MM.1S (cell line): ENCODE data around the gene MTA3.

Source experiments
- DNase-seq: peaks from one replicate; pipeline ENCODE4 v3.0.0-alpha.2; 2015
- H2AFZ ChIP-seq: fragments of 300-600 bp; sonication (generic); 2 replicates; pipeline ENCODE4 v1.6.0; 2016; ENCODE audit warnings: antibody characterized with exemption, low read length
- H3F3A ChIP-seq: fragments of 300-600 bp; sonication (generic); 2 replicates; pipeline ENCODE4 v1.6.1; 2016; ENCODE audit warnings: mild to moderate bottlenecking, antibody characterized with exemption, low read length, moderate library complexity, mixed read lengths; ENCODE audit not compliant: insufficient read depth
- H3K27ac ChIP-seq: fragments of 300-600 bp; sonication (generic); 2 replicates; pipeline ENCODE4 v1.5.1; 2016; ENCODE audit warnings: mild to moderate bottlenecking, low read length
- H3K27me3 ChIP-seq: fragments of 300-600 bp; sonication (generic); replicated peaks from 2 replicates; pipeline ENCODE4 v1.6.0; 2016; ENCODE audit warnings: low read length; ENCODE audit not compliant: insufficient read depth
- H3K36me3 ChIP-seq: fragments of 300-600 bp; sonication (generic); replicated peaks from 2 replicates; pipeline ENCODE4 v1.6.1; 2016; ENCODE audit warnings: mild to moderate bottlenecking, low read length, mixed read lengths; ENCODE audit not compliant: insufficient read depth
- H3K4me1 ChIP-seq: fragments of 300-600 bp; sonication (generic); 2 replicates; pipeline ENCODE4 v1.6.1; 2016; ENCODE audit warnings: low read length, mixed read lengths
- H3K4me2 ChIP-seq: fragments of 300-600 bp; sonication (generic); 2 replicates; pipeline ENCODE4 v1.6.0; 2016; ENCODE audit warnings: low read depth, low read length
- H3K4me3 ChIP-seq: fragments of 300-600 bp; sonication (generic); 2 replicates; pipeline ENCODE4 v1.5.1; 2016; ENCODE audit warnings: low read length, mixed read lengths
- H3K79me2 ChIP-seq: fragments of 300-600 bp; sonication (generic); 2 replicates; pipeline ENCODE4 v1.6.1; 2016; ENCODE audit warnings: mixed run types, low read length, mixed read lengths
- H3K9ac ChIP-seq: fragments of 300-600 bp; sonication (generic); 2 replicates; pipeline ENCODE4 v1.6.1; 2016; ENCODE audit warnings: low read length, mixed read lengths
- H3K9me2 ChIP-seq: fragments of 300-600 bp; sonication (generic); replicated peaks from 2 replicates; pipeline ENCODE4 v1.6.1; 2016; ENCODE audit warnings: mild to moderate bottlenecking, low read length, mixed read lengths; ENCODE audit not compliant: insufficient read depth
- H3K9me3 ChIP-seq: fragments of 300-600 bp; sonication (generic); replicated peaks from 2 replicates; pipeline ENCODE4 v1.6.1; 2016; ENCODE audit warnings: mild to moderate bottlenecking, low read length, mixed read lengths; ENCODE audit not compliant: insufficient read depth
- H4K20me1 ChIP-seq: fragments of 300-600 bp; sonication (generic); 2 replicates; pipeline ENCODE4 v1.6.1; 2016; ENCODE audit warnings: mild to moderate bottlenecking, low read length, moderate library complexity, mixed read lengths; ENCODE audit not compliant: insufficient read depth
- CTCF ChIP-seq: fragments of 300-600 bp; sonication (generic); IDR thresholded peaks from 2 replicates; pipeline ENCODE4 v1.5.1; 2016; ENCODE audit warnings: antibody characterized with exemption, low read length, mixed read lengths
- EZH2 ChIP-seq: fragments of 300-600 bp; sonication (generic); optimal IDR thresholded peaks from 2 replicates; pipeline ENCODE3; 2017; ENCODE audit warnings: low read depth, mild to moderate bottlenecking, antibody characterized with exemption, low read length, mixed read lengths
- EZH2phosphoT487 ChIP-seq: fragments of 300-600 bp; sonication (generic); IDR thresholded peaks from 2 replicates; pipeline ENCODE4 v1.6.1; 2018; ENCODE audit warnings: antibody characterized with exemption, low read length

MTA3 gene

GRCh38 chr2:42722320-42723190 lies 154.1 kb downstream of the MTA3 start:
- Histone ChIP-seq H3K4me1 (no peaks in the 10 kb centered on the region), H3K9me2 (no peaks in the 10 kb centered on the region), H3K27ac (no peak overlapping the region), H4K20me1 (no peaks in the 10 kb centered on the region), H3K36me3 (no peaks in the 10 kb centered on the region), H3K27me3 (no peaks in the 10 kb centered on the region), H3K9ac (no peak overlapping the region), H3K9me3 (no peaks in the 10 kb centered on the region), H3K4me2 (no peak overlapping the region), H3F3A (no peaks in the 10 kb centered on the region), H2AFZ (no peak overlapping the region), H3K79me2 (no peaks in the 10 kb centered on the region), H3K4me3 (no peak overlapping the region)
- TF ChIP-seq EZH2phosphoT487, result no peak
- no peak for TF ChIP-seq EZH2
- no peak for TF ChIP-seq CTCF
- no peak for DNase-seq

- H3K9me2 ChIP-seq, result no peaks in the 10 kb centered on the region
- TF ChIP-seq EZH2phosphoT487 (no peak), EZH2 (no peak)
- no peak for DNase-seq
- no peaks in the 10 kb centered on the region for H3K9me3 ChIP-seq
- no peak overlapping the region for H3K4me3 ChIP-seq
- H4K20me1 ChIP-seq, result no peaks in the 10 kb centered on the region
- H3K27ac ChIP-seq, result no peak overlapping the region
- no peak overlapping the region for H2AFZ ChIP-seq
- no peak overlapping the region for H3K4me2 ChIP-seq
- H3K27me3 ChIP-seq, result no peaks in the 10 kb centered on the region
- H3F3A ChIP-seq, result no peaks in the 10 kb centered on the region
- no peaks in the 10 kb centered on the region for H3K79me2 ChIP-seq
- no peaks in the 10 kb centered on the region for H3K36me3 ChIP-seq
- no peak overlapping the region for H3K9ac ChIP-seq
- H3K4me1 ChIP-seq, result no peaks in the 10 kb centered on the region
These were observed 155.0 kb downstream of the MTA3 start for GRCh38 chr2:42723465-42723864.

- Histone ChIP-seq H3K27me3 (no peaks in the 10 kb centered on the region), H3K4me3 (no peak overlapping the region), H3K4me1 (no peaks in the 10 kb centered on the region), H3K27ac (no peak overlapping the region), H3K9me3 (no peaks in the 10 kb centered on the region), H4K20me1 (no peaks in the 10 kb centered on the region), H3K4me2 (no peak overlapping the region), H2AFZ (no peak overlapping the region), H3K9ac (no peak overlapping the region), H3K9me2 (no peaks in the 10 kb centered on the region), H3F3A (no peaks in the 10 kb centered on the region), H3K36me3 (no peaks in the 10 kb centered on the region), H3K79me2 (no peaks in the 10 kb centered on the region)
- TF ChIP-seq EZH2phosphoT487, result no peak
- DNase-seq, result no peak
These were observed 156.5 kb downstream of the MTA3 start for GRCh38 chr2:42724886-42725285.

- Histone ChIP-seq H2AFZ (no peak overlapping the region), H3K27me3 (no peaks in the 10 kb centered on the region), H3K79me2 (no peaks in the 10 kb centered on the region), H4K20me1 (no peaks in the 10 kb centered on the region), H3K36me3 (no peaks in the 10 kb centered on the region), H3K4me2 (no peak overlapping the region), H3K27ac (no peak overlapping the region), H3F3A (no peaks in the 10 kb centered on the region), H3K9me2 (no peaks in the 10 kb centered on the region), H3K9ac (no peak overlapping the region), H3K4me1 (no peaks in the 10 kb centered on the region), H3K4me3 (no peak overlapping the region), H3K9me3 (no peaks in the 10 kb centered on the region)
- TF ChIP-seq CTCF, result no peak
- TF ChIP-seq EZH2phosphoT487, result no peak
- no peak for TF ChIP-seq EZH2
- no peak for DNase-seq
These were observed 157.2 kb downstream of the MTA3 start for GRCh38 chr2:42725657-42726056.
